Activated naive CD4-positive, alpha-beta T cell treated with anti-CD3 and anti-CD28 coated beads, Interleukin-2, amount 50 U/mL, for 72 hours (primary cell): ENCODE measurements around the gene GDF2. TPM values are rescaled to one million over a fixed set of nuclear protein-coding genes. Genes with fewer than 3 reads are reported as not detected.

Experiments
- total RNA-seq, 2 donors: library from RNA; stranded (reverse); gene quantifications; one replicate each; pipeline ENCODE4 v1.2.3, GENCODE V29; 2022

The GDF2 gene
- total RNA-seq, 2 donors from 2014 or later, result not detected

Other genes with a start within 250 kb of the GDF2 start
- gene GDF10, start 22.3 kb upstream of the GDF2 start, total RNA-seq, result under 1 TPM; 0.14 to 0.23 TPM
- gene RBP3, start 25.9 kb downstream of the GDF2 start, total RNA-seq, result not detected
- gene ZNF488, start 61.8 kb downstream of the GDF2 start, total RNA-seq, result under 1 TPM; 0.23 to 0.55 TPM
- gene ANXA8, start 161.7 kb downstream of the GDF2 start, total RNA-seq, result not detected
- gene FAM25G, start 169.2 kb downstream of the GDF2 start, total RNA-seq, result not detected
- 1 to 10 TPM; 4.4 to 6.1 TPM for gene AGAP9, start 201.2 kb downstream of the GDF2 start, total RNA-seq